ENCODE results near the gene LGALS4.
"Not testable (repeated sequence)": the region's sequence is repeated elsewhere in the genome, so short reads cannot be mapped to it uniquely, and the experiment has no call there.

LGALS4 gene

DNA sequence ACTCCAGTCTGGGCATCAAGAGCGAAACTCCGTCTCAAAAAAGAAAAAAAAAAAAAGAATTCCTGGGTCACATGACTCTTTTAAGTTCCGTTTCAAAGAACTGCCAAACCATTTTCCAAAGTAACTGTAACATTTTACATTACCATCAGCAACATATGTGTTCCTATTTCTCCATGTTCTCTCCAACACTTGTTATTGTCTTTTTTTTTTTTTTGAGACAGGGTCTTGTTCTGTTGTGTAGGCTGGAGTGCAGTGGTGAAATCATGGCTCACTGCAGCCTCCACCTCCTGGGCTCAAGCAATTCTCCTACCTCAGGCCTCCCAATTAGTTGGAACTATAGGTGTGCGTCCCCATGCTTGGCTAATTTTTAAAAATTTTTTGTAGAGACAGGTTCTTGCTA lies 17.2 kb downstream of the LGALS4 start:
- no peak for DNase-seq (ENCODE audit: low read depth in 3 of 3)

DNA sequence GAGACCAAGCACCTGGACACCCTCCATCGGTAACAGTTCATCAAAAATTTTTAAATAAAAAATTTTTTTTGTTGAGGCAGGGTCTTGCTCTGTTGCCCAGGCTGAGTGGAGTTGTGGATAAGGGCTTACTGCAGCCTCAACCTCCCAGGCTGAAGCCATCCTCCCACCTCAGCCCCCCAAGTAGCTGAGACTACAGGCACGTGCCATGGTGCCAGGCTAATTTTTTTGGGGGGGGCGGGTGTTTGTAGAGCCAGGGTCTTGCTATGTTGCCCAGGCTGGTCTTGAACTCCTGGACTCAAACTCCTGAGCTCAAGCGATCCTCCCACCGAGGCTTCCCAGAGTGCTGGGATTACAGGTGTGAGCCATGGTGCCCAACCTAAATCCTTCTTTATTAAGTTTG lies 19.1 kb downstream of the LGALS4 start:
- no peak for DNase-seq (ENCODE audit: low read depth in 3 of 3)

DNA sequence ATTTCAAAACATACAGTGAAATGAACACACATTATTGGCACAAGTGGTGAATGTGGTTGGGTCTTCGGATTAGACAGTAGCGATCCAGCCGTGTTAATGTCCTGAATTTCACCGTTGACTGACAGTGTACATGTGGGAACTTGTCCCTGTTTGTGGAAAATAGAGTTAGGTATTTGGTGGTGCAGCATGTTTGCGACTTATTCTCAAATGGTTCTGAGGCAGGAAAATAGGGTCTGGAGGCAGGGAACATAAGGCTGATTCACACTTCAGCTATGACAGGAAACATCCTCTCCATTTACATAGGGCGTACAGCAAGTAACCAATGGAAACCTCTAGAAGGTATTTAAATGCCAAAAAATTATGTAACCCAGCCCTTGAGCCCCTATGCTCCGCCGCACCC lies 19.6 kb downstream of the LGALS4 start:
- no peak for DNase-seq (ENCODE audit: low read depth in 3 of 3)

DNA sequence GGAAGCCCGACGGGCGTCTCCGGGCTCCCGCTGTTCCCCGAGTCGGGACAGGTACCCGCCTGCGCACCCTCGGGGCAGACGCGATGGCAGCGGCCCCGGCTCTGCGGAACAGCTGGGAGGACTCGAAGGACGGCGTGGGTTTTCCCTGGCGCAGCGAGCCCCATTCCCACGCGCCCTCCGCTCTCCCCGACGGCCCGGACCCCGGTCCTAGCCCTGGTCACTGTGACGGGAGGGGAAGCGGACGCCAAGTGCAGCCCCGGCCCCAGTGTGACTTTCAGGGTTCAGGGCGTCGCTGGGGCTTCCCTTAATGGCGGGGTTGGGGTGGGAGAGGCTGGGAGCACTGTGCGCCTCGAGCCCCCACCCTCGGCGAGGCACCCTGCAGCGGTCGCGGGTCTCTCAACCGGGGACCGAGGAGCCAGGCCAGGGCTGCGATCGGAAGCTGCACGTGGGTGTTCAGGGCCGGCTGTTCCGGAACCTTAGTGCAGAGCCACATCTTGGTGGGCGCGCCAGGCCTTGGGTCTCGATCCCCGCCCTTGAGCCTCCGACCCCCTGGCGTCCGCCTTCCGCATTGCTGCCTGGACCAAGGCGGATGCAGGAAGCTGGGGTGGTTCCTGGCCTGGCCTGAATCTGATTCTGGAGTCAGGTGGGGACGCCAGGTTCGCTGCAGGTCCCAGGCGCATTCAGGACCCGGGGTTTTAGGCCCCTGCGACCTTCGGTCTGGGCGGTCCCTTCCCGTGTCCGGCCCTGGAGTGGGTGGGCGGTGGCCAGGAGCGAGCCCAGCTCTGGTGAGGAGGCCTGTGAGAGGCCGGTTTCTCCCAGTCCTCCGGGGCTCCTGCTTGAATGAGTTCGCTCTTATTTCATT lies 20.3 kb downstream of the LGALS4 start:
- DNase-seq (ENCODE audit: low read depth in 3 of 3) = no peak

DNA sequence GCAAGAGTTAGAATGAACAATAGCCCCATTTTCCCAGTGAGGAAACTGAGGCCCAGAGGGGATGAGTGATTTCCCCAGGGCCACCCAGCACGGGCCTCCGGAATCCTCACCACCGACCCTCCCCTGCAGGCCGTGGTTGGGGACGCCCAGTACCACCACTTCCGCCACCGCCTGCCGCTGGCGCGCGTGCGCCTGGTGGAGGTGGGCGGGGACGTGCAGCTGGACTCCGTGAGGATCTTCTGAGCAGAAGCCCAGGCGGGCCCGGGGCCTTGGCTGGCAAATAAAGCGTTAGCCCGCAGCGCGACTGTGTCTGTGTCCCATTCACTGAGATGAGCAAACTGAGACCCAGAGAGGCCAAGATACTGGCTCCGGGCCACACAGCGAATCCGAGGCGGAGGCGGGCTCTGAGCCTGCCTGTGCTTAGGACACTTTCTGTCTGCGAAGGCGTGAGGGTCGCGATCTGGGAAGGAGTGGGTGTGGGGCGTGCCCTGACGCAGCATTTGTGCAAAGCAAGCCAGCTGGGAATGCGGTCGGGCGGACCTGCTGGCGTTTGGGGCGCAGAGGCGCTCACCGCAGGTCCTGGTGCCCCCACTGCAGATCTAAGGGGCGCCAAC lies 21.2 kb downstream of the LGALS4 start:
- DNase-seq (ENCODE audit: low read depth in 3 of 3) = not testable (repeated sequence)

DNA sequence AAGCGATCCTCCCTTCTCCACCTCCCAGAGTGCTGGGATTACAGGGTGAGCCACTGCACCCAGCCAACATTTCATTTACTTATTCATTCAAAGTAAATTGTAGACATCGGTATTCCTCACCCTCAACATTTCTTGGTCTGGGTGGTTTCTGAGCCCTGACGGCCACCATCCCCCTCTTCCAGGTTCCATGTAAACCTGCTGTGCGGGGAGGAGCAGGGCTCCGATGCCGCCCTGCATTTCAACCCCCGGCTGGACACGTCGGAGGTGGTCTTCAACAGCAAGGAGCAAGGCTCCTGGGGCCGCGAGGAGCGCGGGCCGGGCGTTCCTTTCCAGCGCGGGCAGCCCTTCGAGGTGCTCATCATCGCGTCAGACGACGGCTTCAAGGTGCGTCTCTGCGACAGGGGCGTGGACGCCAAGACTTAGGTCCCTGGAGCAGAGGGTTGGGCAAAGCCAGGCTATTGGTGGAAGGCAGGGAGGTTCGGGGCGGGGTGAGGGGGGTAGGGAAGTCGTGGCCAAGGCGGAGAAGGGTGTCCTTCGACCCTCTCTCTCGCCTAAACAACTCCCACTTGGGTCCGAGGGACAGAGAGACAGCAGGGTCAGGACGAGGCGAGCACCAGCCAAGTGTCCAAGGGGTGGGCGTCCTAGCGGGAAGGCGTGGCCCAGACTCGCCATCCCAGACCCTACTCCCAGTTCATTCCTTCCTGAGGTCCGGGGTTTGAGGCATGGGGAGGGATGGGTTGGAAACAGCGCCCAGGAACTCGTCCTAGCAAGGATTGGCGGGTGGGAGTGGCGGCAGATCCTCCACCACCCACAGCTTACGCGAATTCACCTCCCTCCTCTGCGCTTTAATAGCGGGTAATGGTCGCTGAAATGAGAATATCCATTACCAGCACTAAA lies 22.0 kb downstream of the LGALS4 start:
- DNase-seq (ENCODE audit: low read depth in 3 of 3) = not testable (repeated sequence)

DNA sequence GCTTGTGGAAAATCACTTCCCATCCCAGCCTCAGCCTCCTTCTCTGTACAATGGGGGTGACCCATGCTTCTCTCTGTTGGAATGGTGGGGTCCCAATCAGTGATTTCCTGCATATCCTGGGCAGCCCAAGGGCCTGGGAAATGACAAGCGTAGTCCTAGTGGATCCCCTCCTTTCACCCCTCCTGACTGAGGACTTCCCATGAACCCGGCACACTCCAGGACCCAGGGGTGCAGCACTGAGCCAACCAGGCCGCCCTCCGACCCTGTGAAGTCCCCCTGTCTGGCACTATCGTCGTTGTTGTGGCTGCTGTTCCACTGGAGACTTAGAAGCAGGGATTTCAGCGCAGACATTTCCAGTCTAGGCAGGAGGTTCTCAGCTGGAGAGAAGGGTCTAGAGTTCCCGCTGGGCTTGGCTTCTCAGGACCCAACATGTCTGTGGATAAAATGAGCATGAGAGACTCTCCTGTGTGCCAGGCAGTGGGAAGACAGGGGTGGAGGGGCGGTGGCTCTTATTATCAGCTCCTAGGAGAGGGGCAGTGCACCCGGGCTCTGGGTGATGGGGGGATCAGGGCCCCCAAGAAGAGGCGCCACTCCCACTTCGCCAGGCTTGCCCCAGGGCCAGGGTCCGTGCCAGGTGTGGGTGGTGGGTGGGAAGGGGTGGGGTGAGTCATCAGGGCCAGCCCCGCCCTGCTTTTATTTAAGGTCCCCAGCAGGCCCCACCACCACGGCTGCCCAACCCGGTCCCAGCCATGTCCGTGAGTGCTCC lies 24.1 kb downstream of the LGALS4 start, which contains the start of gene LGALS7B:
TSS of gene LGALS7B (plus strand) at position 723 of the 766 bp plus-strand sequence. CDS start at position 750, 27 bp downstream.
- DNase-seq (ENCODE audit: low read depth in 3 of 3) = no peak

DNA sequence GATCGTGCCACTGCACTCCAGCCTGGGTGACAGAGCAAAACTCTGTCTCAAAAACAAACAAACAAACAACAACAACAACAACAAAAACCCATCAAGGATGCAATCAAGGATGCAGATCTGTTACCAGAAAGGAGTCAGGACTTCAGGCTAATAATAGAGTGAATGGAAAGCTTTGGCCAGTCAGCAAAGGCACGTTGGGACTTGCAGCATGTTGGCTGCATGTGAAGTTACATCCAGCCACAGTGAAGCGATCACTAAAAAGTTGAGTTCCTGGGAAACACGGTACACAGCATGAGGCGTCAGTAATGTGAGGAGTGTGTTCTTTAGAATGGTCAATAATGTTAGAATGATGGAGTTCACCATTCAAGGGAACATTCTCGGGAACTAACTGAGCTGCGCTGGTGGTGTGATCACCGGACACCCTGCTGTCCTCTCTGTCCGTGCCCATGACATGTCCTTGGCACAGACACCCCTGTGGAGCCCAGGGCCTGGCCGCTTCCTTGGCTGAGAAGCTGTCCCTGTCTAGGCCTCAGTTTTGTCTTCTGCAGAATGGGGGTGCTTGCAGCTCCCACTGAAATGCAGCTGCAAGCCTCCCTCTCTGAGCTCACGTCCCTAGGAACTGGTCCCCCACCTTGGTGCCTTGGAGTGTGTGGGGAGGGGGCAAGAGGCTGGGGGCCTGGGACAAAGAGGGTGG lies 26.0 kb downstream of the LGALS4 start:
- no peak for DNase-seq (ENCODE audit: low read depth in 3 of 3)

DNA sequence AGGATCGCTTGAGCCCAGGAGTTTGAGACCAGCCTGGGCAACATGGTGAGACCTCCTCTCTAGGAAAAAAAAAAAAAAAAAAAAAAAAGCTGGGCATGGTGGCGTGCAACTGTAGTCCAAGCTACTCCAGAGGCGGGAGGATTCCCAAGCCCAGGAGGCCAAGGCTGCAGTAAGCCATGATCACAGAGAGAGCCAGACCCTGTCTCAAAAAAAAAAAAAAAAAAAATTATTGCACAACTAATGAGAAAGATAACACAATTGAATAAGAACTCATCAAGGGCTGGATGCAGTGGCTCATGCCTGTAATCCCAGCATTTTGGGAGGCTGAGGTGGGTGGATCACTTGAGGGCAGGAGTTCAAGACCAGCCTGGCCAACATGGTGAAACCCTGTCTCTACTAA lies 26.7 kb downstream of the LGALS4 start:
- not testable (repeated sequence) for DNase-seq (ENCODE audit: low read depth in 3 of 3)

DNA sequence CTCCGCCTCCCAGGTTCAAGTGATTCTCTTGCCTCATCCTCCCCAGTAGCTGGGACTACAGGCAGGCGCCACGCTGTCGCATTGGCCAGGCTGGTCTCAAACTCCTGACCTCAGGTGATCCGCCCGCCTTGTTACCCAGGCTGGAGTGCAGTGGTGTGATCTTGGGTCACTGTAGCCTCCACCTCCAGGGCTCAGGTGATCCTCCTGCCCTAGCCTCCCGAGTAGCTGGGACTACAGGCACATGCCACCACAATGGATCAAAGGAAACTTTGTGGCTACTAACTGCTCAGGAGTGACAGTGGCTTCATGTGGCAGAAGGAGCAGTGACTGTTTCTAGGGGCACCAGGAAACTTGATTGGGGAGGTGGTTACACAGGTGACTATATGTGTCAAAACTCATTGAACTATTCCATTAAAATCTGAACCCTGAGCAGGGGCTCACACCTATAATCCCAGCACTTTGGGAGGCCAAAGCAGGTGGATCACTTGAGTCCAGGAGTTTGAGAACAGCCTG lies 27.5 kb downstream of the LGALS4 start:
- DNase-seq (ENCODE audit: low read depth in 3 of 3) = no peak

DNA sequence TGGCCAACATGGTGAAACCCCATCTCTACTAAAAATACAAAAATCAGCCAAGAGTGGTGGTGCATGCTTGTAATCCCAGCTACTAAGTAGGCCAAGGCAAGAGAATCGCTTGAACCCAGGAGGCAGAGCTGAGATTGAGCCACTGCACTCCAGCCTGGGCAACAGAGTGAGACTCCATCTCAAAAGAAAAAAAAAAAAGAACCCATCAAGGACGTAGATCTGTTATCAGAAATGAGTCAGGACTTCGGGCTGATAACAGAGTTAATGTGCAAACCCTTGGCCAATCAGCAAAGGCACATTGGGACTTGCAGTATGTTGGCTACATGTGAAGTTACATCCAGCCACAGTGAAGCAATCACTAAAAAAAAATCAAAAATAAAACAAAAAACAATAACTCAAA lies 28.5 kb downstream of the LGALS4 start:
- DNase-seq (ENCODE audit: low read depth in 3 of 3) = no peak

DNA sequence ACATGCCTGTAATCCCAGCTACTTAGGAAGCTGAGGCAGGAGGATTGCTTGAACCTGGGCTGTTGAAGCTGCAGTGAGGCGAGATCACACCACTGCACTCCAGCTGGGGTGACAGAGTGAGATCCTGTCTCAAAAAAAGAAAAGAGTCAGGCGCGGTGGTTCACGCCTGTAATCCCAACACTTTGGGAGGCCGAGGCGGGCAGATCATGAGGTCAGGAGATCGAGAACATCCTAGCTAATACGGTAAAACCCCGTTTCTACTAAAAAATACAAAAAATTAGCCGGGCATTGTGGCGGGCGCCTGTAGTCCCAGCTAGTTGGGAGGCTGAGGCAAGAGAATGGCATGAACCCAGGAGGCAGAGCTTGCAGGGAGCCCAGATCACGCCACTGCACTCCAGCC lies 30.5 kb downstream of the LGALS4 start:
- DNase-seq (ENCODE audit: low read depth in 3 of 3) = not testable (repeated sequence)

DNA sequence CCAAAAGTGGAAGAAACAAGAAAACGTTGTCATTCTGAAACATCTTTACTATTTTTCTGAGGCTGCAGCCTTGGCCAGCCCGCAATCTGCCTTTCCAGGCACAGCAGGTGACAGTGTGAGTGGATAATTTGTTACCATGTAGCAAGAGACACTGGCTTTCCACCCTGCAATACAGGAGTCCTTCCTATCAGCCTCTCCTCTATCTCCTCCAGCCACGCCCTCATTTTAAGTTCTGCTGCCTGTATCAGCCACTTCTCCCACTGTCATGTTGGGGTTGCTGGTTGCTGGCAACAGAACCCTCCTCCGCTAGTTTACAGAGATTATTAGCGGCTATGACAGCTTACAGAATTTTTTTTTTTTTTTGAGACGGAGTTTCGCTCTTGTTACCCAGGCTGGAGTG lies 31.7 kb downstream of the LGALS4 start:
- no peak for DNase-seq (ENCODE audit: low read depth in 3 of 3)

DNA sequence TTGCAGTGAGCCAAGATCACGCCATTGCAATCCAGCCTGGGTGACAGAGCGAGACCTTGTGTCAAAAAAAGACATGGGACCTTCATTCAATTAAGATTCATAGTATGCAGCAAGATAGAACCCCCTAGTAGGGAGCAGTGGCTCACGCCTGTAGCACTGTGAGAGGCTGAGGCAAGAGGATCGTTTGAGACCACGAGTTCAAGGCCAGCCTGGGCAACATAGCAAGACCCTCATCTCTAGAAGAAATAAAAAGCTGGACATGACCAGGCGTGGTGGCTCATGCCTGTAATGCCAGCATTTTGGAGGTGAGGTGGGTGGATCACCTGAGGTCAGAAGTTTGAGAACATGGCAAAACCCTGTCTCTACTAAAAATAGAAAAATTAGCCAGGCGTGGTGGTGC lies 32.3 kb downstream of the LGALS4 start:
- DNase-seq (ENCODE audit: low read depth in 3 of 3) = no peak

DNA sequence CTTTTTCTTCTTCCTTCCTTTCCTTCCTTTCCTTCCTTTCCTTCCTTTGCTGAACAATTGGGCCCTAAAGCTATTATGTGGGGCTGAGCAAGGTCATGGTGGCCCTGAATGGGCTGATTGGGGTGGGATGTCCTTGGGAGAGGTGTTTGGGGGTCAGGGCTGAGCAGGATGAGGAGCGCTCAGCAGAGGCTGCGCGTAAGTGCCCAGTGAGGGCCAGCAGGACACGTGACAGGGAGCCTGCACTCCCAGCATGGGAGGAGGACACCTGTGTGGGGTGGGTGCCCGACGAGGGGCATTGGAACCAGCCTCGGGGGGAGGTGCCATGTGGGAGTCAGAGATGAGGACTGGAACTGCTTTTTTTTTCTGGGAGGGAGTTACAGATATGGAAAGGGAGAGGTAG lies 34.0 kb downstream of the LGALS4 start:
- no peak for DNase-seq (ENCODE audit: low read depth in 3 of 3)

DNA sequence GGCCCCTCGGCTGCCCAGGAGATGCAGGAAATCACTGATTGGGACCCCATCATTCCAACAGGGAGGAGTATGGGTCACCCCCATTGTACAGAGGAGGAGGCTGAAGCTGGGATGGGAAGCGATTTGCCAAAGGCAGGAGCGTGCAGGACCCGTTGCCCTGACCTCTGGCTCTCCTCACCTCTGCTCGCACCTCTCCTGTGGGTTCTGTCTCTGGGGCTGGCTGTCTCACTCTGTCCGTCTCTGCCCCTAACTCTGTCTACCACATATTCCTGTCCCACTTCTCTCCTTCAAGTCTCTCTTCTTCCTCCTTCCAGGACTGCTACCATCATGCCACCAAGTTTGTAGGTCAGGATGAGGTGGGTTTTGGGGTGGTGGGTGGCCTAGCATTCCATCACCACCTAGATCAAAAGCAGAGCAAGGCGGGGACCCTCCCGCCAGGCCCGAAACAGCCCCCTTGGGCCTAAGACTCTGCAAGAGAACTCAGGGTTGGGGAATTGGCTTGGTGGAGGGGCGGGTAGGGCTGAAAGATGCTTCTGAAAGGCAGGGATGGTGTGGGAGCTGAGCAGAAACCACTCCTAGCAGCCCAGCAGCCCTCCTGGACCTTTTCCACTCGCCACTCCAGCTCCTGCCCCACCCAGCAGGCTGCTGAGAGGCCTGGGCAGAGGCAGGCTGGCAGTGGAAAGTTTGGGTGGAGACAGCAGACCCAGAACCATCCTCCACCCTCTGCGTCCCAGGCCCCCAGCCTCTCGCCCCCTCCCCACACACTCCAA lies 38.4 kb downstream of the LGALS4 start:
- no peak for DNase-seq (ENCODE audit: low read depth in 3 of 3)

DNA sequence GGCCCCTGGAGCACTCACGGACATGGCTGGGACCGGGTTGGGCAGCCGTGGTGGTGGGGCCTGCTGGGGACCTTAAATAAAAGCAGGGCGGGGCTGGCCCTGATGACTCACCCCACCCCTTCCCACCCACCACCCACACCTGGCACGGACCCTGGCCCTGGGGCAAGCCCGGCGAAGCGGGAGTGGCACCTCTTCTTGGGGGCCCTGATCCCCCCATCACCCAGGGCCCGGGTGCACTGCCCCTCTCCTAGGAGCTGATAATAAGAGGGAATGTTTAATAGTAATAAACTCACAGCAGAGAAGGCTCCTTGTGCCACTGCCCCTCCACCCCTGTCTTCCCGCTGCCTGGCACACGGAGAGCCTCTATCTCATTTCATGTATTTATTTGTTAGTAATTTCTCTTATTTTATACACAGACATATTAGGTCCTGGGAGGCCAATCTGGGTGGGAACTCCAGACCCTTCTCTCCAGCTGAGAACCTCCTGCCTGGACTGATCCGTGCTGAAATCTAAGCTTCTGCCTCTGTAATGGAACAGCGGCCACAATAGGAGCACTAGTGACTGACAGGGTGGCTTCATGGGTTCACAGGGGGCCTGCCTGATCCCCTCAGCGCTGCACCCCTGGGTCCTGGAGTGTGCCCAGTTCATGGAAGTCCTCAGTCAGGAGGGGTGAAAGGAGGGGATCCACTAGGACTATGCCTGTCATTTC lies 39.1 kb downstream of the LGALS4 start, which contains the start of gene LGALS7:
TSS of gene LGALS7 (minus strand) at position 49 of the 709 bp plus-strand sequence. CDS start at position 24, 25 bp downstream.
- no peak for DNase-seq (ENCODE audit: low read depth in 3 of 3)

DNA sequence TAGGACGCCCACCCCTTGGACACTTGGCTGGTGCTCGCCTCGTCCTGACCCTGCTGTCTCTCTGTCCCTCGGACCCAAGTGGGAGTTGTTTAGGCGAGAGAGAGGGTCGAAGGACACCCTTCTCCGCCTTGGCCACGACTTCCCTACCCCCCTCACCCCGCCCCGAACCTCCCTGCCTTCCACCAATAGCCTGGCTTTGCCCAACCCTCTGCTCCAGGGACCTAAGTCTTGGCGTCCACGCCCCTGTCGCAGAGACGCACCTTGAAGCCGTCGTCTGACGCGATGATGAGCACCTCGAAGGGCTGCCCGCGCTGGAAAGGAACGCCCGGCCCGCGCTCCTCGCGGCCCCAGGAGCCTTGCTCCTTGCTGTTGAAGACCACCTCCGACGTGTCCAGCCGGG lies 41.2 kb downstream of the LGALS4 start:
- not testable (repeated sequence) for DNase-seq (ENCODE audit: low read depth in 3 of 3)

DNA sequence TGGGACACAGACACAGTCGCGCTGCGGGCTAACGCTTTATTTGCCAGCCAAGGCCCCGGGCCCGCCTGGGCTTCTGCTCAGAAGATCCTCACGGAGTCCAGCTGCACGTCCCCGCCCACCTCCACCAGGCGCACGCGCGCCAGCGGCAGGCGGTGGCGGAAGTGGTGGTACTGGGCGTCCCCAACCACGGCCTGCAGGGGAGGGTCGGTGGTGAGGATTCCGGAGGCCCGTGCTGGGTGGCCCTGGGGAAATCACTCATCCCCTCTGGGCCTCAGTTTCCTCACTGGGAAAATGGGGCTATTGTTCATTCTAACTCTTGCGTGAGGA lies 41.8 kb downstream of the LGALS4 start:
- DNase-seq (ENCODE audit: low read depth in 3 of 3) = not testable (repeated sequence)

All from stimulated activated CD4-positive, alpha-beta T cell treated with anti-CD3 and anti-CD28 coated beads, TNF-alpha, amount 100 ng/mL, for 4 hours (primary cell).